ENCODE data around the gene TM2D1.

TM2D1 gene

GRCh38 chr1:61655453-61655852, 69.5 kb downstream of the TM2D1 start:
- no peak overlapping the region for H3K23ac ChIP-seq (ENCODE audit: low read length)
- no peak overlapping the region for H2BK120ac ChIP-seq (ENCODE audit: insufficient read depth, low read length, poor library complexity)
- WGBS (ENCODE audit: extremely low coverage, insufficient coverage, insufficient read length) = no CpG with 5 or more reads among the region's 3 CpGs
- H3K4me2 ChIP-seq (ENCODE audit: low read length) = no peak overlapping the region
- H3K4me3 ChIP-seq (ENCODE audit: low read depth, low read length) = no peak overlapping the region
- no peak for DNase-seq
- no peaks in the 10 kb centered on the region for H3K79me2 ChIP-seq (ENCODE audit: control insufficient read depth, insufficient read depth, low read length, poor library complexity)
- H3K9ac ChIP-seq (ENCODE audit: low read length) = no peak overlapping the region
- H4K12ac ChIP-seq (ENCODE audit: low read depth, low read length) = no peak overlapping the region
- H3K4ac ChIP-seq (ENCODE audit: low read depth, low read length) = no peak overlapping the region
- H2BK12ac ChIP-seq (ENCODE audit: low read length) = no peak overlapping the region
- H2AFZ ChIP-seq (ENCODE audit: insufficient read depth, low read length, poor library complexity) = no peak overlapping the region
- H2BK5ac ChIP-seq (ENCODE audit: low read depth, low read length, poor library complexity) = no peak overlapping the region
- H3K14ac ChIP-seq (ENCODE audit: low read length) = no peak overlapping the region
- H4K91ac ChIP-seq (ENCODE audit: low read depth, low read length) = no peak overlapping the region
- H3K36me3 ChIP-seq (ENCODE audit: control insufficient read depth in 1 of 2, insufficient read depth in 2 of 2, low read length in 2 of 2) = no peaks in the 10 kb centered on the region
- peaks cover 3% of the 10 kb centered on the region for H3K9me3 ChIP-seq (ENCODE audit: insufficient read depth, low read depth, low read length)
- H3K18ac ChIP-seq (ENCODE audit: low read length) = no peak overlapping the region
- H3K79me1 ChIP-seq (ENCODE audit: low read length) = no peaks in the 10 kb centered on the region
- H4K8ac ChIP-seq (ENCODE audit: low read depth, low read length) = no peak overlapping the region
- H3K4me1 ChIP-seq (ENCODE audit: control insufficient read depth in 1 of 2, insufficient read depth in 2 of 2, low read length in 2 of 2) = no peaks in the 10 kb centered on the region
- no peaks in the 10 kb centered on the region for H3K27me3 ChIP-seq (ENCODE audit: insufficient read depth, low read length)
- H2AK5ac ChIP-seq (ENCODE audit: low read length) = no peak overlapping the region
- no peak overlapping the region for H3K27ac ChIP-seq (ENCODE audit: low read depth, low read length)

GRCh38 chr1:61654067-61654466, 70.9 kb downstream of the TM2D1 start:
- Histone ChIP-seq H3K79me2 (ENCODE audit: control insufficient read depth, insufficient read depth, low read length, poor library complexity) (no peaks in the 10 kb centered on the region), H3K9me3 (ENCODE audit: insufficient read depth, low read depth, low read length) (peaks cover 3% of the 10 kb centered on the region), H3K36me3 (ENCODE audit: control insufficient read depth in 1 of 2, insufficient read depth in 2 of 2, low read length in 2 of 2) (no peaks in the 10 kb centered on the region), H3K23ac (ENCODE audit: low read length) (no peak overlapping the region), H3K4ac (ENCODE audit: low read depth, low read length) (no peak overlapping the region), H2BK5ac (ENCODE audit: low read depth, low read length, poor library complexity) (no peak overlapping the region), H2AFZ (ENCODE audit: insufficient read depth, low read length, poor library complexity) (no peak overlapping the region), H3K4me3 (ENCODE audit: low read depth, low read length) (no peak overlapping the region), H3K18ac (ENCODE audit: low read length) (no peak overlapping the region), H3K9ac (ENCODE audit: low read length) (no peak overlapping the region), H2BK120ac (ENCODE audit: insufficient read depth, low read length, poor library complexity) (no peak overlapping the region), H3K14ac (ENCODE audit: low read length) (no peak overlapping the region), H3K4me2 (ENCODE audit: low read length) (no peak overlapping the region), H3K27me3 (ENCODE audit: insufficient read depth, low read length) (no peaks in the 10 kb centered on the region), H4K12ac (ENCODE audit: low read depth, low read length) (no peak overlapping the region), H3K27ac (ENCODE audit: low read depth, low read length) (no peak overlapping the region), H2BK12ac (ENCODE audit: low read length) (no peak overlapping the region), H4K8ac (ENCODE audit: low read depth, low read length) (no peak overlapping the region), H3K79me1 (ENCODE audit: low read length) (no peaks in the 10 kb centered on the region), H3K4me1 (ENCODE audit: control insufficient read depth in 1 of 2, insufficient read depth in 2 of 2, low read length in 2 of 2) (no peaks in the 10 kb centered on the region), H2AK5ac (ENCODE audit: low read length) (no peak overlapping the region), H4K91ac (ENCODE audit: low read depth, low read length) (no peak overlapping the region)
- DNase-seq = peak; percentile 80 to 82
- WGBS (ENCODE audit: extremely low coverage, insufficient coverage, insufficient read length) = no CpG with 5 or more reads among the region's 30 CpGs

GRCh38 chr1:61648983-61649742, 75.8 kb downstream of the TM2D1 start:
- H2AFZ ChIP-seq (ENCODE audit: insufficient read depth, low read length, poor library complexity) = no peak overlapping the region
- no peak overlapping the region for H3K4ac ChIP-seq (ENCODE audit: low read depth, low read length)
- H4K12ac ChIP-seq (ENCODE audit: low read depth, low read length) = no peak overlapping the region
- no peak overlapping the region for H3K14ac ChIP-seq (ENCODE audit: low read length)
- no peak overlapping the region for H4K91ac ChIP-seq (ENCODE audit: low read depth, low read length)
- H3K4me3 ChIP-seq (ENCODE audit: low read depth, low read length) = no peak overlapping the region
- no peaks in the 10 kb centered on the region for H3K79me2 ChIP-seq (ENCODE audit: control insufficient read depth, insufficient read depth, low read length, poor library complexity)
- DNase-seq = no peak
- H4K8ac ChIP-seq (ENCODE audit: low read depth, low read length) = no peak overlapping the region
- no peaks in the 10 kb centered on the region for H3K36me3 ChIP-seq (ENCODE audit: control insufficient read depth in 1 of 2, insufficient read depth in 2 of 2, low read length in 2 of 2)
- H3K18ac ChIP-seq (ENCODE audit: low read length) = no peak overlapping the region
- WGBS (ENCODE audit: extremely low coverage, insufficient coverage, insufficient read length) = no CpG with 5 or more reads among the region's 5 CpGs
- H2AK5ac ChIP-seq (ENCODE audit: low read length) = no peak overlapping the region
- H3K4me1 ChIP-seq (ENCODE audit: control insufficient read depth in 1 of 2, insufficient read depth in 2 of 2, low read length in 2 of 2) = no peaks in the 10 kb centered on the region
- no peaks in the 10 kb centered on the region for H3K9me3 ChIP-seq (ENCODE audit: insufficient read depth, low read depth, low read length)
- peaks cover 3% of the 10 kb centered on the region for H3K27me3 ChIP-seq (ENCODE audit: insufficient read depth, low read length)
- H2BK12ac ChIP-seq (ENCODE audit: low read length) = no peak overlapping the region
- H3K9ac ChIP-seq (ENCODE audit: low read length) = no peak overlapping the region
- no peak overlapping the region for H3K4me2 ChIP-seq (ENCODE audit: low read length)
- H3K23ac ChIP-seq (ENCODE audit: low read length) = no peak overlapping the region
- H3K79me1 ChIP-seq (ENCODE audit: low read length) = no peaks in the 10 kb centered on the region
- H3K27ac ChIP-seq (ENCODE audit: low read depth, low read length) = no peak overlapping the region
- H2BK120ac ChIP-seq (ENCODE audit: insufficient read depth, low read length, poor library complexity) = no peak overlapping the region
- no peak overlapping the region for H2BK5ac ChIP-seq (ENCODE audit: low read depth, low read length, poor library complexity)

GRCh38 chr1:61647142-61647541, 77.8 kb downstream of the TM2D1 start:
- H3K9me3 ChIP-seq (ENCODE audit: insufficient read depth, low read depth, low read length) = no peaks in the 10 kb centered on the region
- no peaks in the 10 kb centered on the region for H3K79me2 ChIP-seq (ENCODE audit: control insufficient read depth, insufficient read depth, low read length, poor library complexity)
- no peaks in the 10 kb centered on the region for H3K79me1 ChIP-seq (ENCODE audit: low read length)
- H2AFZ ChIP-seq (ENCODE audit: insufficient read depth, low read length, poor library complexity) = no peak overlapping the region
- H3K9ac ChIP-seq (ENCODE audit: low read length) = no peak overlapping the region
- peaks cover 3% of the 10 kb centered on the region for H3K27me3 ChIP-seq (ENCODE audit: insufficient read depth, low read length)
- no CpG with 5 or more reads among the region's 2 CpGs for WGBS (ENCODE audit: extremely low coverage, insufficient coverage, insufficient read length)
- no peak for DNase-seq
- no peak overlapping the region for H4K12ac ChIP-seq (ENCODE audit: low read depth, low read length)
- H2AK5ac ChIP-seq (ENCODE audit: low read length) = no peak overlapping the region
- H4K91ac ChIP-seq (ENCODE audit: low read depth, low read length) = no peak overlapping the region
- no peak overlapping the region for H3K14ac ChIP-seq (ENCODE audit: low read length)
- no peaks in the 10 kb centered on the region for H3K36me3 ChIP-seq (ENCODE audit: control insufficient read depth in 1 of 2, insufficient read depth in 2 of 2, low read length in 2 of 2)
- H2BK5ac ChIP-seq (ENCODE audit: low read depth, low read length, poor library complexity) = no peak overlapping the region
- H3K4ac ChIP-seq (ENCODE audit: low read depth, low read length) = no peak overlapping the region
- no peak overlapping the region for H3K18ac ChIP-seq (ENCODE audit: low read length)
- no peak overlapping the region for H2BK12ac ChIP-seq (ENCODE audit: low read length)
- H3K4me1 ChIP-seq (ENCODE audit: control insufficient read depth in 1 of 2, insufficient read depth in 2 of 2, low read length in 2 of 2) = peaks cover 2 to 5% of the 10 kb centered on the region in 2 experiments
- H4K8ac ChIP-seq (ENCODE audit: low read depth, low read length) = no peak overlapping the region
- H3K4me3 ChIP-seq (ENCODE audit: low read depth, low read length) = no peak overlapping the region
- no peak overlapping the region for H2BK120ac ChIP-seq (ENCODE audit: insufficient read depth, low read length, poor library complexity)
- H3K4me2 ChIP-seq (ENCODE audit: low read length) = no peak overlapping the region
- no peak overlapping the region for H3K23ac ChIP-seq (ENCODE audit: low read length)
- no peak overlapping the region for H3K27ac ChIP-seq (ENCODE audit: low read depth, low read length)

Data from trophoblast cell (in vitro differentiated cells and primary cell).